ENCODE data around the gene SLC25A45.

Gene SLC25A45

DNA sequence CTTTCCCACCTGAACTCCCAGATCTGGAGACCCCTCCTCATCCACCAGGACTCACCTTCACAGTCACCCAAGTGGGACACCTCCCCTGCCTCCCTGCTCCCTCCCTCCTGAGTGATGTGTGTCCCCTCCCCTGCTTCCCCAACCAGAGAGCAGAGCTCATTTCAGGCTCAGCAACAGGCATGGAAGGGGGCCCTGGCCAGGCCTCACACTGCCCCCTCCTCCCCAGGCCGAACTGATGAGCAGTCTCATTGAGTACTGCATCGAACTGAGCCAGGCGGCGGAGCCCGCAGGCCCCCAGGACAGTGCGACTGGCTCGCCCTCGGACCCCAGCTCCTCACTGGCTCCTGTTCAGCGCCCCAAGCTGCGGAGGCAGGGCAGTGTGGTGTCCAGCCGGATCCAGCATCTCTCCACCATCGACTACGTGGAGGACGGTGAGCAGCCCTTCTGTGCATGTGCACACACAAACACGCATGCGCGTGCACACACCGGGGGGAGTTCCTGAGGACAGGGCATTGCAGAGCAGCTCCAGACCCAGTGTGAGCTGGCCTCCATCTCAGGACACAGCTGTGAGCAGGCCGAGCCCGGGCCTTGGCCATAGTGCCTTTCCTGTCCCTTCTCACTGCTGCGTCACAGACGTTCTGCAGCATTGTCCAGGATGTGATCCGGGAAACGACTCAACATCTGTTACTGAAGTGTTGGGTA is 22.3 kb upstream of the SLC25A45 start:
- DNase-seq (ENCODE audit: low read depth in 2 of 2) = no peak

GRCh38 chr11:65404210-65404609 is 21.8 kb upstream of the SLC25A45 start:
- DNase-seq (ENCODE audit: low read depth in 2 of 2) = no peak

DNA sequence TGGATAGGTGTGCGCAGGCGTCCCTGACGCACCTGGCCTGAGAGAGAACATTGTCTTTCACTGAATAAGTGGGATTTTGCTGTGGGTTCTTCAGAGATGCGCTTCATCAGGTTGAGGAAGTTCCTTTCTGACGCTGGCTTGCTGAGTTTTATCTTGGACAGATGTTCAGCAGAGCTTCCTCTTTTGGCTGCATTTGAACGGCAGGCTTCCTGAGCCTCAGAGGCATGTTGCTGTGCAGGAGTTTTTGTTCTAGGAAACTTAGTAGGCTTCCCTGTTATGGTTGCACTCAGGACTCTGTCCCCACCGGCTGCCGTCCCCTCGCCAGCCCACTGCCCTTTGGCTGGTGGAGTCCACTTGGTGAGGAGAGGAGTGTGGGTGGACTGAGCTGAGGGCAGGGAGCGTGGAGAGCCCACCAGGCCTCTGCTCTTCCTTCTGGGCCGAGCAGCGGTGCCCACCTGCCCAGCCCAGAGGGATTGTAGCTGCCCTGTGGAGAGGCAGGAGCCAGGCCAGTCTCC is 21.2 kb upstream of the SLC25A45 start:
- no peak for DNase-seq (ENCODE audit: low read depth in 2 of 2)

GRCh38 chr11:65402790-65403189 is 20.3 kb upstream of the SLC25A45 start:
- no peak for DNase-seq (ENCODE audit: low read depth in 2 of 2)

GRCh38 chr11:65401803-65402248 is 19.4 kb upstream of the SLC25A45 start:
- DNase-seq (ENCODE audit: low read depth in 2 of 2) = no peak

DNA sequence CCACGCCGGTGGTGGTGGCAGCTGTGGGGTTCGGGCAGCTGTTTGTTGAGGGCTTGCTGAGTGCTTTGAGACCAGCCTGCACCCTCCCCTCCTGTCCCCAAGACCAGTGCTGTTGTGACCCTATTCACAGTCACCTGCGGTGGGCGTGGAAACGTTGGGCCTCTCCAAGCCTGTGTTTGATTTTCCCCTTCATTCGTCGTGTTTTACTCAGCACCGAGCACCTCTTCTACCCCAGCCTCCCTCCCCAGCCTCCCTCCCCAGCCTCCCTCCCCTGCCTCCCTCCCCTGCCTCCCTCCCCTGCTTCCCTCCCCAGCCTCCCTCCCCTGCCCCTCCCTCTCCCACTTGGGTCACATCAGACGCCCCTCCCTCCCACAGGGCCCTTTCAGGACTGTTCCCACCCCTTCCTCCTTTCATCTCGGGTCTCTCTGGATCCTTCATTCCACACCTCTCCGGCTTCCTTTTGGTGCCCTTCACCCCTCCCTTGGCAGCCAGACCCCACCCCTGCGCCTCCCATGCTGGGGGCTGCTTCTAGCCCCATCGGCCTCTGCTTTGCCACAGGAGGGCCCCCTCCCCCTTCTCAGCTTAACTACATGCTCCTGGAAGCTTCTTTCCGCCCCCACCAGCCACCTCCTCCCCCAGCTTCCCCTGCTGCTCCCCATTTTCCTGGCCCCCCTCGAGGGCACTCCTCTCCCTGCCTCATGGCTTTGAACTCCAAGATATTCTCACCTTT is 18.8 kb upstream of the SLC25A45 start:
- DNase-seq (ENCODE audit: low read depth in 2 of 2) = no peak

GRCh38 chr11:65400307-65401072 is 18.0 kb upstream of the SLC25A45 start:
- no peak for DNase-seq (ENCODE audit: low read depth in 2 of 2)

GRCh38 chr11:65399845-65400244 is 17.4 kb upstream of the SLC25A45 start:
- no peak for DNase-seq (ENCODE audit: low read depth in 2 of 2)

DNA sequence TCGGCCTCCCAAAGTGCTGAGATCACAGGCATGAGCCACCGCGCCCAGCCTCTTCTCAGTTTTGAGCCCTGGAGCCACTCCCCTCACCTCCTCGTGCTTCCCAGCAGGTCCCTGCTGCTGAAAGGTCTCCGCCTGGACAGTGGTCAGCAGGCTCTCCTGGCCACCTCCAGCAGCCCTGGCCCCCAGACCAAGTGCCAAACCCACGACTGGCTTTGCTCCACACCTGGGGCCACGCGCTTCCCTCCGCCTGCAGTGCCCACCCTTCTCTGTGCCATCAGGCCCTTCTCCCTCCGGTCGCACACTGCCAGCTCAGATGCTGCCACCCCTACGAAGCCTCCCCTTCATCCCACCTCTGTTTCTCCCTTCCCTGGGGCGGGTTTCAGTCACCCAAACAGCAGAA is 16.8 kb upstream of the SLC25A45 start:
- DNase-seq (ENCODE audit: low read depth in 2 of 2) = no peak

DNA sequence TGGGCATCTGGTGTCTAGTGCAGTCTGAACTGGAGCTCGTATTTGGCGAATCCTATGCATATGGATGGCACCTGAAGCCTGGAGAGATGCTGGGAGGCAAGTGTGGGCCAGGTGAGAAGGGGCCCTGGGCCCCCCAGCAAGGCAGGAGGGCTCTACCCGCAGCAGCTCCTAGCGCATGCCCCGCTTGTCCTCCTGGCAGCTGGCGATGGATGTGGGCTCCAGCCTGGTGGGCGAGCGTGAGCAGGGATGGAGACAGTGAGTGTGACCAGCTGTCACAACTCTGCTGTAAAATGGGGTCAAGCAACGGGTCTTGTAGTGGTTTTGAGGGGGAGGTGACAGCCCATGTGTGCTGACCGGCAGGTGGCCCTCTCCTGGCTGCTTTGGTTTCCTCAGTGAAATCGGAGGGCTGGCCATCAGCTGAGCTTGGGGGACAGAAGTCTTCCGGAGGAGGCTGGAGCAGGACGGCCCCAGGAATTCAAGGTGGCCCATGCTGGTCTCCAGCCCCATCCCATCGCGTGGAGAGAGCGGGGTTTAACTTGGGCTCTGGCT is 16.0 kb upstream of the SLC25A45 start:
- no peak for DNase-seq (ENCODE audit: low read depth in 2 of 2)

- no peak for DNase-seq (ENCODE audit: low read depth in 2 of 2)
Observed at GRCh38 chr11:65396769-65397745, 14.6 kb upstream of the SLC25A45 start.

DNA sequence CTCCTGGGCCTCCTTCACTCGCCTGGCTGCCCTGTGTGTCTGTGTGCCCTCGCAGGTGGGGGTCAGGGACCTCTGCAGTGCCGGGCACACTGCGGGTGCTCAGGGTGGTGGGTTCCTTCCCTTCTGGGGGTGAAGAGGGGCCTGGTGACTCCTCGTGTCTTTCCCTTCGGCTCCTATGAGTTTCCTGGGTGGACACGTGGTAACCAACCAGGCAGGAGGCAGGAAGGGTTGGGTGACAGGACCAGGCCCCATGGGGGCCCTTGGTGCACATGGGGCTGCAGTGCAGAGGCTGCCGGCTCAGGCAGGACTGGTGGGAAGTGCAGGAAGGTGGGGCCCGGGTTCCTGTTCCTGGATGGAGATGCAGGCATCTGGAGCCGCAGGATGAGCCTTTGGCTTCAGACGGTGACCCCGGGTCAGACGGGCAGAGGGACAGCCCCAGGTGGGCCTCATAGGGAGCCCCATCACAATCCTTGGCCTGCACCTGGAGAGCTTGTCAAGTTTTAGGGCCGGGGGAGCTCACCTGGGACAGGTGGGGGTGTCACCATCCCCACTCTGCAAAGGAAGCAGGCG is 13.6 kb upstream of the SLC25A45 start:
- no peak for DNase-seq (ENCODE audit: low read depth in 2 of 2)

DNA sequence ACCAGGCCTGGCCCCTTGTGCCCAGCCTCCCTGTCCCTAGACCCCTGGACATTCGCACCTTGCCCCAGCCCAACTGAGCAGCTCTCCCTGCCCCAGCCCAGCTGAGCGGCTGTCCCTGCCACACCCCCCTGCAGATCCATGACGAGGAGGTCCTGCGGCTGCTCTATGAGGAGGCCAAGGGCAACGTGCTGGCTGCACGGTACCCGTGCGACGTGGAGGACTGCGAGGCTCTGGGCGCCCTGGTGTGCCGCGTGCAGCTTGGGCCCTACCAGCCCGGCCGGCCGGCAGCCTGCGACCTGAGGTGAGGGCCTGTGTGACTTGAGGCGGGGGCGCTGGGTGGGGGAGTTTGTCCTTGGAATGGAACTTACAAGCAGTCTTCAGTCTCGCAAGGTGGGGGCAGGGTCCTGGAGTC is 11.7 kb upstream of the SLC25A45 start:
- DNase-seq (ENCODE audit: low read depth in 2 of 2) = no peak

- no peak for DNase-seq (ENCODE audit: low read depth in 2 of 2)
Observed at GRCh38 chr11:65393513-65394079, 11.2 kb upstream of the SLC25A45 start.

DNA sequence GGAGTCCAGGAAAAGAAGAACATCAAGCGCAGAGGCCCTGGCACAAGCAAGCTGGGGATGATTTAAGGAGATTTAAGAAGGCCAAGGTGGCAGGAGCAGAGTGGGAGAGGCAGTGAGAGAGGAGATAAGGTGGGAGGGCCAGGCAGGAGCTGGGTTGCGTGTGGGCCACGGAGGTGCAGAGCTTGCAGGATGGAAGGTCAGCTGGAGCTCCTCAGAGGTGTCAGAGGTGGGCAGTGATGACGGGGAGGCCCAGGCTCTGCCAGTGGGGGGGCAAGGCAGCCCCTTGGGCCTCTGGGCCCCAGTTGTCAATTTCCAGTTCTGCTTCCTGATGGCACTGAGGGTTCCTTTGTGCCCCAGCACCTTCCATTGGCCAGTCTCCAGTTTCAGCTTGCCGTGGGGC is 10.5 kb upstream of the SLC25A45 start:
- no peak for DNase-seq (ENCODE audit: low read depth in 2 of 2)

DNA sequence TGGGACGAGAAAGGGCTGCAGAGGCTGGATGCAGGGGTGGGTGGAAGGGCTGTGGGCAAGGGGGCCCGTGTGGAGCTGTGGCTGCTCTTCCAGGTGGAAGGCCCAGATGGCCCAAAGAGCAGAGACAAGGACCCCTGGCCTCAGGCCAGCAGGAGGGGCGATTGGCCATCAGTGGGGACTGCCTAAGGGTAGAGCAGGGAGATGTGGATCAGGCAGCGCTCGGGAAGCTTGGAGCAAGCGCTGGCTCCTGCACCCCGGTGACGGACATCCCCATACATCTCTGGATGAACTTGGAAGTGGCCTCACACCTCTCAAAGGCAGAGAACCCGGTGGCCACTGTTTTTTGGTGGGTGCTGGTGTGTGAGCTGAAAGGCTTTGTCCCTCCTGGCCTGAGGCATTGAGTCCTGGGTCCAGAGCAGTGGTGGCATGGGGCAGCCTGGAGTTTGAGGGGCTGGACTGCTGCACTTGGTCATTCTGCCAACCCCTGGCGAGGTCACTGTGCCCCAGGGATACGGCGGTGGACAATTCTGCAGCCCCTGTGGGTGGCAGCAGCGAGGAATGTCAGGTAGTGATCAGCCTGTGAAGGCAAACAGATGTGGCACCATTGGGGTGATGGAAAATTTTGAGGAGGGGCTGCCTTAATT is 9.9 kb upstream of the SLC25A45 start:
- no peak for DNase-seq (ENCODE audit: low read depth in 2 of 2)

GRCh38 chr11:65390996-65391395 is 8.6 kb upstream of the SLC25A45 start:
- DNase-seq (ENCODE audit: low read depth in 2 of 2) = no peak

DNA sequence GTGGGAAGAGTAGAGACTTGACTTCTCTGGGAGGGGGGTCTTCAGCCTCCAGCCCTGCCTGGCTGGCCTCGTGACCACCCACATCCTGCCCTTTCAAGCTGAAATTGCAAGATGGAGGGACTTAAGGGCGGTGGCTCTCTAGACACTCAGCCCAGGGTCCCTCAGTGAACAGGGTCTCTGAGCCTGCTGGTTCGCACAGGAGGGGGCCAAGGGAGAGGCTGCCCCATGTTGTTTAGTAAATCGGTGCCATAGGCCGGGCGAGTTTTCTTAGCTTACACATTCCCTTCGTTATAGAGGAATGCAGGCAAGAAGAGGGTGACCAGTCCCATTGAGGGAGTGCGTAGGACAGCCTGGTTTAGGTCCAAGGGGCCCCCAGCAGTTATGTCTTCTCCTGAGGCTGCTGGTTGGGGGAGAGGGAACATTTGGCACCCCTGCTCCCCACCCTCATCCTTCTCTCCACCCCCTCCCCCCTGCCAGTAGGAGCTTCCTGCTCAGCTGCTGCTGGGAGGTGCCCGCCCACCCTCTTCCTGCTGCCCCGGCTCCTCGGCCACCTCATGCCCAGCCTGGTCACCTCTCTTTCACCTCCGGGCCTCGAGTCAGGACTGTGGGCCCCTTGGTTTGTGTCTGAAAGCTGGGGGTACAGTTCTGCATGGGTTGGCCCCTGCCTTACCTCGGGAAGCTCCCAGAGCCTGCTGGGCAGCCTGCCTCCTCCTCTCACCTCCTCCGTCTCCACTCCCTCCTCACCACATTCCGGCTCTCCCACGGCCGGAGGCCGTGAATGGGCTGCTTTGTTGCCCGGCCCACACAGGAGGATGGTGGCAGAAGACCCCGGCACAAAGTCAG is 7.9 kb upstream of the SLC25A45 start:
- DNase-seq (ENCODE audit: low read depth in 2 of 2) = no peak

All from activated CD4-positive, alpha-beta T cell treated with anti-CD3 and anti-CD28 coated beads for 24 hours (primary cell).